Kidney capillary endothelial cell (primary cell): ENCODE results near the gene ACSM2A.
"Not testable (repeated sequence)": the region's sequence is repeated elsewhere in the genome, so short reads cannot be mapped to it uniquely, and the experiment has no call there.

Source experiments
- DNase-seq: peaks from one replicate; pipeline ENCODE4 v3.0.0-alpha.2; 2018; ENCODE audit warnings: low spot score

ACSM2A gene

GRCh38 chr16:20451364-20451763 lies at the start of gene ACSM2A:
ACSM2A (plus strand) TSS chr16:20451521; CDS start chr16:20460115, 8,594 bp downstream.
- DNase-seq = not testable (repeated sequence)

DNA sequence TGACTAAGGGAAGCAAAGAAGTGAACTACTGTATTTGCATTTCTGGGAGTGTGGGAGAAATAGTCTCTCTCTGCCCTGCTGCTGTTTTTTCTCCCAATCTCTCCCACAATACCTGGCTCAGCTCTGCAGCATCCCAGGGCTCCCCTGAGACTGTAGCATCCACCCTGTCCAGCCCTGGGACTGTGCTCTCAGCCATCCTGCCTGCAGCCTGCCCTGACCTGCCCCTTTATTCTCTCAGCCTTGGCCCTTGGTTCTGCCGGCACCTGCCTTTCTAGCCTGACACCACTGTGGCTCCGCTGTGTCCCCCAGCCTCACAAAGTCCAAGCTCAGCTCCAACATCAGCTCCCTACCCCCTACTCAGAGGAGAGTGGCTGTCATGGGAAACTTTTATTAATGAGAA lies 48.7 kb upstream of the ACSM2A start:
- DNase-seq = no peak

DNA sequence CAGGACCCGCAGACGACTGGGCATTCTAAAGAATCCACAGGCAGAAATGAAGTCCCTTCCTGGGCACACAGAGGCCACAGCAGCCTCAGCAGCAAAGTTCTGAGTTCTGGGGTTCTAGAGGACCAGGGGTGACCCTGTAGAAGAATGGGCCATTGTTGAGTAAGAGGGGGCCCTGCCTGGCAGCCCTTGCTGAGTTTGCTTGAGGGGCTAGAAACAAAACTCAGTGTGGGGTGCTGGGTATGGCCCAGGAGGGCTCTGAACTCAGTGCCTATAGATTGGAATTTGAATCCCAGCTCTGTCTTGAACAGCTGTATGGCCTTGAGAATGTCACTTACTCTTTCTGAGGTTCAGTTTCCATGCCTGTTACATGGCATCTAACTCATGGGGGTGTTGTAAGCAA lies 46.7 kb upstream of the ACSM2A start, which contains the start of gene PDILT:
TSS of gene PDILT (minus strand) at position 101 of the 400 bp plus-strand sequence. CDS start 5,437 bp downstream, outside the sequence.
- DNase-seq = no peak

DNA sequence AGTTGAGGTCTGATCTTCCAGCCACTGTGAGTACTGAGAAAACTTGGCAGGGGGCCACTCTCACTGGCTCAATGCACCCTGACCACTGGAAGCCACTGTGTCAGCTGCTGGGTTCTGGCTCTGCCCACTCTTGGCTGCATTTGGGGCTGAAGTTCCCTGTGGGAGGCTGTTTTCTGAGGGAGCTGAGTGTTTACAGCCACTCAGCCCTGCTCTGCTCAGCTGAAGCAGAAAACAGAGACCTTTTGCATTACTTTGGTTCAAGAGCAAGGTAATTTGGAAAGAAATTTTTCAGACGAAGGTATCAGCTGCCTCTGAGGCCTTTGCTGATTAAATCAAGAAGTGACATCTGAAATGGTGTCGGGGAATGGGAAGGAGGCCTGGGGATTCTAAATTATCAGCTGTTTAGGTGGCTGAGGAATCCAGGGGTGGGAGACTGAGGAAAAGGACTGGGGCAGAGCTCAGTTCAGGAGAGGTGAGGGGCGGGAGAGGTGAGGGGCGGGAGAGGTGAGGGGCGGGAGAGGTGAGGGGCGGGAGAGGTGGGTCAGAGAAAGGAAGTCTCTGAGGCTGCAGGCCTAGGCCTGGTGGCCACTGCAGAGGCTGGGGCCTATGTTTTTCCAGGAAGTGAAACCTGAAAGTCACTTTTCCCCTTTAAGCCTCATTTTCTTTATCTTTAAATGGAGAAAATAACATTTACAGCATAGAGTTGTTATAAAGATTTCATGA lies 41.8 kb upstream of the ACSM2A start, which contains the start of gene ACSM5:
TSS of gene ACSM5 (plus strand) at position 137 of the 723 bp plus-strand sequence. CDS start 1,951 bp downstream, outside the sequence.
- DNase-seq = no peak

DNA sequence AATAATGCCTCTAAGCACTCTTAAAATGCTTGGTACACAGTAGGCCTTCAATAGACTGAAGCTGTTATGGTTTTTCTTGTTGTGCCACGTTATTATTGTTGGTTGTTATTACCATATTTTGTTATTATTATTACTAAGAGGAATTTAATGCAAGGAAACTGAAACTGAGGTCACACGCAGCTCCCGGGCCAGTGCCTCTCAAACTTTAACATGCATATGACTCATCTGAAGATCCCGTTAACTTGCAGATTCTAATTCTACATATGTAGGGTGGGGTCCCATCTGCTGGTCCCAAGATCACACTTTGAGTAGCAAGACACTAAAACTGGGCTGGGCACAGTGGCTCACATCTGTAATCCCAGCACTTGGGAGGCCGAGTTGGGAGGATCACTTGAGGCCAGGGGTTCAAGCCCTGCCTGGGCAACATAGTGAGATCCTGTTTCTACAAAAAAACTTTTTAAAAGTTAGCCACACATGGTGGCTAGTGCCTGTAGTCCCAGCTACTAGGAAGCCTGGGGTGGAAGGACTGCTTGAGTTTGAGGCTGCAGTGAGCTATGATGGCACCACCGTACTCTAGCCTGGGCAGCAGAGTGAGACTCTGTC lies 41.1 kb upstream of the ACSM2A start:
- no peak for DNase-seq

DNA sequence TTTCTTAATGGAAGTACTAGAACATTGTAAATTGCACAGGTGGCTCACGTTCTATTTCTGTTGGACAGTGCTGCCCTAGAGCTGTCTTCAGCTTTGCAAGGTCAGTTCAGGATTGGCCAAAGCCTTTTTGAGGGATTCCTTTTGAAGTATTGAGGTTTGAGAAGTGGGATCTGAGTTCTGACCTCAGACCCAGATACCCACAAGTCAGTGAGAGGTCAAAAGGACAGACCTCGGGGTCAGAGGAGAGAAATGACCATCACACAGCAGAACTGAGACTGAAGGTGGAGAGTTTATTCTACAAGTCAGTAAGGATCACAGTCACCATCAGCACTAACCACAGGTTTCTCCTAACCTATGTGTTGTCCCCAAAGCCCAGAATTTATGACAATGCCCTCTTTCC lies 40.3 kb upstream of the ACSM2A start:
- no peak for DNase-seq

GRCh38 chr16:20415541-20415940 lies 35.8 kb upstream of the ACSM2A start:
- DNase-seq = peak; percentile 10

GRCh38 chr16:20419093-20419492 lies 32.2 kb upstream of the ACSM2A start:
- not testable (repeated sequence) for DNase-seq

DNA sequence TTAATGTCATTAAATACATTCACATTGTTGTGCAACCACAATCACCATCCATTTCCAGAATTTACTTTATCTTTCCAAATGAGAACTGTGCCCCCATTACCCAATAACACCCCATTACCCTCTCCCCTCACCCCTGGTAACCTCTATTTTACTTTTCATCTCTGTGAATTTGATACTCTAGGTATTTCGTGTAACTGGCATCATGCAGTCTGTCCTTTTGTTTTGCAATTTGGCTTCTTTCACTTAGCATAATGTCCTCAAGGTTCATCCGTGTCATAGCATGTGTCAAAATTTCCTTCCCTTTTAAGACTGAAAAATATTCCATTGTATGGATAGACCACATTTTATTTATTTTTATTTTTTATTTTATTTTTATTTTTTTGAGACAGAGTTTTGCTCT lies 29.6 kb upstream of the ACSM2A start:
- DNase-seq = not testable (repeated sequence)

GRCh38 chr16:20423772-20424128 lies 27.6 kb upstream of the ACSM2A start:
- not testable (repeated sequence) for DNase-seq

DNA sequence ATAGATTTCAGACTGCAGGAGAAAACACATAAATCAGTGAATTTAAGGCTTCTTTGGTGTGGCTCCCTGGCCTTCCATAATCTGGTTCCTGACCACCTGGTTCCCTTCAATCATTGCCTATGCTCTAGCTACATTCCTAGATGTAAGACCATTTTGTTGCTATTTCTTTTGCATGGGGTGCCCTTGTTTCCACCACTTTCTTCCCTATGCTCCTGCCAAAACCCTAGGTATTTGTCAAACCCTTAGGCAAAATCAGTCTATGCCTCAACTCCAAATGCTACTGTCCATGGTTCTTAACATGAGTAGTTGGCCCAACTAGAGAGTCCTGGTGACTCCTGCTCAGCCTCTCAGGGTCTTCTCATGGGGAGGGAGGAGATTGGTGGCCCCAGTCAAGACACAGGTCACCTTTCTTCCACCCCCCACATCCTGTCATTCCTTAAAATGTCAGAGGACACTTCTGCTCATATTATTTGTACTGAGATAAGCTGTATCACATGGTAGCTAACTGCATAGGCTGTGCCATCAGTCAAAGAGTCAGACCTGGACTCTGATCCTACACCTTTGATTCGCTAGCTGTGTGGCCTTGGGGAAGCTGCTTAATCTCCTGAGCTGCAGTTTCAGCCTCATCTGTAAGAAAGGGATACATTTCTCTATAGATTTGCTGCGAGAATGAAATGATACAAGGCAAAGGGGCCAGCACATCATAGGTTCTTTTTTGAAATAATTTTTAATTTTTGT lies 27.0 kb upstream of the ACSM2A start:
- DNase-seq = no peak

DNA sequence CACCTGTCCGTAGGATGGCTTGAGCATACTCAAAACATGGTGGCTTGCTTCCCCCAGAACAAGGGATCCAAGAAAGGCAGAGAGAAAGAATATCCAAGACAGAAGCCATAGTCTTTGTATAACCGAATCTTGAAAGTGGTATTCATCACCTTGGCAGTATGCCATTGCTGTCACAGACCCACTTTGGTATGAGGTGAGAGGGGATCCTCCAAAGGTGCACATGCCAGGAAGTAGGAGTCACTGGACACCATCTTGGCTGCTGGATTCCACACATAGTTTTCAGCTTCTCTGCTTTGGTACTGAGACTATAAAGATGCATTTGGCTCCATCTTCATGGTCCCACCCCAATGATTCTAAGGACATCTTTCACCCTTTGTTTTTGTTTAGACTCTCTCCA lies 23.9 kb upstream of the ACSM2A start:
- DNase-seq = not testable (repeated sequence)

DNA sequence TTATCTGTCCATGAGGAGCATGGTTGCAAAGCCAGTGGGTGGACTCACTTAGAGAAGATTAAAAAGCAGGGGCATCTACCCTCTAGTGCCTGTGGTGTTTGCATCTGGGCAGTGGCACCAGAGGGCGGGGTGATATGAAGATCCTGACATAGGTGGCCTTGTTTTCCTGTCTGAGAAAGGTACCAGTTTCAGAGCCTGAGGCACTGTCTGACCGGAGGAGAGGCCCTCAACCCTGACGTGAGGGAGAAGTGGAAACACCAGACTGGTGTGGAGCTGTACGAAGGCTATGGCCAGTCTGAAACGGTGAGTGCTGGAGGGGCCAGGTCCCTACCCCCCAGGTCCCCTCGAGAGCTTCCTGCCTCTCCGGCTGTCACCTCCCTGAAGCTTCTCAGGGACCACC lies 21.8 kb upstream of the ACSM2A start:
- not testable (repeated sequence) for DNase-seq

DNA sequence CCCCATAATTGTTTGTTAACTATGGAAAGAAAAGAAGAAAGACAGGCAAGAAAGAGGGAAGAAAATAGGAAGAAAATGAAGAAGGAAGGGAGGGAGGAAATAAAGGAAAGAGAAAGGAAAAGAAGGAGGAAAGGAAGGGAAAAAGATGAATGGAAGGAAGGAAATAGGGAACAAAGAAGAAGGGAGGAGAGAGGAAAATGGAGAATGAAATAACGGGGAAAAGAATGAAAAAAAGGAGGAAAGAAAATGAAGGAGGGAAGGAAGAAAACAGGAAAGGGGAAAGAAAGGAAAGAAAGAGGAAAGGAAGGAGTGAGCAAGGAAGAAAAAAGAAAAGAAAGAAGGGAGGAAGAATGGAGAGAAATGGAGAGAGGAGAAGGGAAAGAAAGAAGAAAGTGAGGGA lies 20.8 kb upstream of the ACSM2A start:
- not testable (repeated sequence) for DNase-seq

DNA sequence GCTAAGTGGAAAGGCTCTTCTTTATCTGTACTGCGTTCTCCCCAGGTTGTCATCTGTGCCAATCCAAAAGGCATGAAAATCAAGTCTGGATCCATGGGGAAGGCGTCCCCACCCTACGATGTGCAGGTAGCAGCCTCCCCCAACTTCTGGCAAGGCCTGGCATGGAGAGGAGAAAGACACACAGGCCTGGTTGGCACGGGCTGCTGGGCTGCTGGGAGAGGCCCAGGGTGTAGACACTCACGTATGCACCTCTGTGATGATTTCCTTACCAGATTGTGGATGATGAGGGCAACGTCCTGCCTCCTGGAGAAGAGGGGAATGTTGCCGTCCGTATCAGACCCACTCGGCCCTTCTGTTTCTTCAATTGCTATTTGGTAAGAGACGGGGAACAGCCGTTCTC lies 20.4 kb upstream of the ACSM2A start:
- DNase-seq = no peak

- DNase-seq = not testable (repeated sequence)
Measured at GRCh38 chr16:20438950-20439349, 12.4 kb upstream of the ACSM2A start.

DNA sequence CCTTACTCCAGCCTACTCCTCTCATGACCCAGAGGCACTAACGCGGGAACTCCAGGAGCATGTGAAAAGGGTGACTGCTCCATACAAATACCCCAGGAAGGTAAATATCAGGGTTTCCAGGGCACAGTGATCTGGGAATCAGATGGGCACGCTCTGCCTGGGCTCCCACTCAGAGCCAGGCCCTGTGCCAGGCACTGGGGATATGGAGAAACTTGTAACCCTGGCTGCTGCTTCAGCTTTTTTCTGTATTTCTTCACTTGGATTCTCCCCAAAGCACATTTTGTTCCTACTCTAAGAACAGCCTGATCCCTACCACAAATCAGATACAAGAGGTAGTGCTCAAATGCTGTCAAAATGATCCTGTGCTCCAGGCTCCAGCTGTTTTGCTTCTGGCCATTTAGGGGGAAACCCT lies 11.5 kb upstream of the ACSM2A start:
- not testable (repeated sequence) for DNase-seq

- not testable (repeated sequence) for DNase-seq
Measured at GRCh38 chr16:20440731-20441130, 10.6 kb upstream of the ACSM2A start.

- no peak for DNase-seq
Measured at GRCh38 chr16:20441191-20441590, 10.1 kb upstream of the ACSM2A start.

DNA sequence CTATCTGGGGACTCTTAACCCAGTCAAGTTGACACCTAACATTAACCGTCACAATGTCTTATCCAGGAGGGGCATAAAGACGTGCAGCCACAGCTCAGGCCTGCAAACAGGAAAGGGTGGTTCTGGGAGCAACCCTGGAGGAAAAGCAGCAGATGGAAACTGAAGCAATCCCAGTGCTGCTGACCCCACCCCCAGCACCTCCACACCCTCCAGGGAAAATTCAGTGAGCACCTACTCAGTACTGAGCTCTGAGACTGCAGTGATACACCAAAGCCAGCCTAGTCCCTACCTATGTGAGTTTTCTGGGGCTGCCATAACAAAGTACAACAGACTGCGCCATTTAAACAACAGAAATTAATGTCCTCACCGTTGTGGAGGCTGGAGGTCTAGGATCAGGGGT lies 9.5 kb upstream of the ACSM2A start:
- not testable (repeated sequence) for DNase-seq

DNA sequence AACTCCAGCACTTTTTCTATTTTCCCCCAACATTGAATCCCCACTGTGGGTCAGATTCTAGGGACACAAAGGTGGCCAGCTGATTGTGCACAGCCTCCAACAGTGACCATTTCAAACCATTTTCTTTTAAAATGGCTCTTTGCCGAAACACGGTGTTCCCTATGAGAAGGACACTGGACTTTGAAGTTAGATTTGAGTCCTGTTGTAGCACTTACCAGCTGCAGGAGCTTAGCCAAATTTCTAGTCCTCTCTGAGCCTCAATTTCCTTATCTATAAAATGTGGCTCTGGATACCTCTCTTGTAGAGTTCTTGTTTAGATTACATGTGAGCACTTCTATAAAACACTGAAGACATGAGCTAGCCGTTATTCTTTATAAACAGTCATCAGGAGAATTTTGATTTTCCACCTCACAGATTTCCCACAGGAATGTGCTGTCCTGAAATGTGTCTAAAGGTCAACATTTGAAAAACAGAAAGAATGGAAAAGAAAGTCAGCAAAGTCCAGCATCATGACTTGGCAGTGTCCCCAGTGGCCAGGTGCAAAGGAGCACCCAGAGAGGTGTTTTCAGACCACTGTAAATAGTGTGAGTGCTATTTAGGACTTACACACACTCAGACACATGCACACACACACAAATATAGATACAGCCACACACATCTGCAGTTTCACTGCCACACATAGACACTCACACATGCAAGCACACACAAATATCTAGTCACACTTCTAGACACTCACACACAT lies 4.5 kb upstream of the ACSM2A start:
- DNase-seq = not testable (repeated sequence)

DNA sequence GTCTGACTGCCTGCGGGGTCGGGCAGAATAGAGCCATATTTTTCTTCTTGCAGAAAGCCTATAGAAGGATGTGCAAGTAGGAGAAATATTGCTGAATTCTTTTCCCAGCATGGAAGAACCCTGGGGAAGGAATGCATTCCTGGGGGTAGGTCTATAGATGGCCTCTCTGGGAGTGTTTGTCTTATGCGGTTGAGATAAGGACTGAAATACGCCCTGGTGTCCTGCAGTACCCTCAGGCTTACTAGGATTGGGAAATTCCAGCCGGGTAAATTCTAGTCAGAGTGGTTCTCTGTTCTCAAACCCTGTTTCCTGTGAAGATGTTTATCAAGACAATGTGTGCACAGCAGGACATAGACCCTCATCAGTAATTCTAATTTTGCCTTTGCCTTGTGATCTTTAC lies 2.3 kb downstream of the ACSM2A start:
- not testable (repeated sequence) for DNase-seq
